ENCODE results near the gene MPDZ.

Gene MPDZ

GRCh38 chr9:13267743-13268142 is 11.7 kb downstream of the MPDZ start (continued):
- TF ChIP-seq ZNF692 (tag by site-specific recombination; IDR thresholded peaks at IDR 0.05) (no peak), YY1 (tag by site-specific recombination; IDR thresholded peaks at IDR 0.05) (no peak), ZNF433 (tag by site-specific recombination; IDR thresholded peaks at IDR 0.05; ENCODE audit: low read depth) (no peak), ZNF629 (tag by site-specific recombination; IDR thresholded peaks at IDR 0.05) (peak; percentile 62), MZF1 (tag by site-specific recombination; IDR thresholded peaks at IDR 0.05; ENCODE audit: borderline replicate concordance) (no peak), ZNF239 (tag by site-specific recombination; IDR thresholded peaks at IDR 0.05) (no peak)

GRCh38 chr9:13266167-13266566 is 13.3 kb downstream of the MPDZ start:
- no peak for TF ChIP-seq ZNF548 (tag by site-specific recombination; IDR thresholded peaks at IDR 0.05)
- TF ChIP-seq ZNF394 (tag by site-specific recombination; IDR thresholded peaks at IDR 0.05; ENCODE audit: borderline replicate concordance) = no peak
- TF ChIP-seq HOXC10 (CRISPR knock-in tag; IDR thresholded peaks at IDR 0.05) = no peak
- no peak for TF ChIP-seq ZFP69B (tag by site-specific recombination; IDR thresholded peaks at IDR 0.05)
- TF ChIP-seq ZBTB48 (tag by site-specific recombination; IDR thresholded peaks at IDR 0.05) = peak; percentile 31; the same call in 1 of the 2 replicates
- TF ChIP-seq ZNF514 (tag by site-specific recombination; IDR thresholded peaks at IDR 0.05) = no peak
- TF ChIP-seq ZFP37 (tag by site-specific recombination; IDR thresholded peaks at IDR 0.05) = no peak
- no peak for TF ChIP-seq ZNF202 (tag by site-specific recombination; IDR thresholded peaks at IDR 0.05; ENCODE audit: borderline replicate concordance)
- H3K4me1 ChIP-seq (ENCODE audit: control insufficient read depth, insufficient read depth, low read length) = peaks cover 14% of the 10 kb centered on the region
- no peak overlapping the region for H3K4me3 ChIP-seq (ENCODE audit: low read depth, low read length)
- no peak overlapping the region for H3K27ac ChIP-seq (ENCODE audit: extremely low read depth, low read depth, low read length)
- POLR2A ChIA-PET = no interaction called here
- H3K9me3 ChIP-seq (ENCODE audit: control insufficient read depth, insufficient read depth, low read depth, low read length) = no peaks in the 10 kb centered on the region
- no peaks in the 10 kb centered on the region for H3K36me3 ChIP-seq (ENCODE audit: control insufficient read depth in 2 of 2, insufficient read depth in 1 of 2, low read length in 2 of 2)
- CTCF ChIA-PET = no interaction called here

- CTCF ChIA-PET = no interaction called here
- POLR2A ChIA-PET = no interaction called here
- Histone ChIP-seq H3K27ac (ENCODE audit: extremely low read depth, low read depth, low read length) (no peak overlapping the region), H3K4me3 (ENCODE audit: low read depth, low read length) (no peak overlapping the region), H3K4me1 (ENCODE audit: control insufficient read depth, insufficient read depth, low read length) (peaks cover 14% of the 10 kb centered on the region), H3K9me3 (ENCODE audit: control insufficient read depth, insufficient read depth, low read depth, low read length) (no peaks in the 10 kb centered on the region), H3K36me3 (ENCODE audit: control insufficient read depth in 2 of 2, insufficient read depth in 1 of 2, low read length in 2 of 2) (no peaks in the 10 kb centered on the region)
- TF ChIP-seq ZNF350 (tag by site-specific recombination; IDR thresholded peaks at IDR 0.05) (no peak), ZNF629 (tag by site-specific recombination; IDR thresholded peaks at IDR 0.05) (no peak), ZNF248 (tag by site-specific recombination; IDR thresholded peaks at IDR 0.05) (no peak), OSR2 (tag by site-specific recombination; IDR thresholded peaks at IDR 0.05) (no peak), ZNF623 (tag by site-specific recombination; IDR thresholded peaks at IDR 0.05) (no peak), ZNF792 (tag by site-specific recombination; IDR thresholded peaks at IDR 0.05) (no peak), RBAK (tag by site-specific recombination; IDR thresholded peaks at IDR 0.05) (no peak), EGR2 (tag by site-specific recombination; IDR thresholded peaks at IDR 0.05; ENCODE audit: low read depth) (no peak), PRDM1 (tag by site-specific recombination; IDR thresholded peaks at IDR 0.05) (no peak), ZNF426 (tag by site-specific recombination; IDR thresholded peaks at IDR 0.05) (no peak), ZNF274 (IDR thresholded peaks at IDR 0.05; ENCODE audit: low read length) (no peak), ZNF274 (tag by site-specific recombination; IDR thresholded peaks at IDR 0.05; ENCODE audit: borderline replicate concordance) (no peak), ZNF529 (tag by site-specific recombination; IDR thresholded peaks at IDR 0.05; ENCODE audit: insufficient replicate concordance) (no peak), ZBTB7A (tag by site-specific recombination; IDR thresholded peaks at IDR 0.05; ENCODE audit: low read depth) (no peak), ZNF639 (tag by site-specific recombination; IDR thresholded peaks at IDR 0.05) (no peak), SALL2 (tag by site-specific recombination; IDR thresholded peaks at IDR 0.05; ENCODE audit: borderline replicate concordance) (no peak), ZFP3 (tag by site-specific recombination; IDR thresholded peaks at IDR 0.05; ENCODE audit: low read depth) (no peak)
These were observed 14.7 kb downstream of the MPDZ start for GRCh38 chr9:13264788-13265187.
